ENCODE data around the gene TXNL1. TPM values are rescaled to one million over a fixed set of nuclear protein-coding genes. Genes with fewer than 3 reads are reported as not detected.

TXNL1 gene
- total RNA-seq, 1 experiment from 2014 or later, result 90.4 TPM

DNA sequence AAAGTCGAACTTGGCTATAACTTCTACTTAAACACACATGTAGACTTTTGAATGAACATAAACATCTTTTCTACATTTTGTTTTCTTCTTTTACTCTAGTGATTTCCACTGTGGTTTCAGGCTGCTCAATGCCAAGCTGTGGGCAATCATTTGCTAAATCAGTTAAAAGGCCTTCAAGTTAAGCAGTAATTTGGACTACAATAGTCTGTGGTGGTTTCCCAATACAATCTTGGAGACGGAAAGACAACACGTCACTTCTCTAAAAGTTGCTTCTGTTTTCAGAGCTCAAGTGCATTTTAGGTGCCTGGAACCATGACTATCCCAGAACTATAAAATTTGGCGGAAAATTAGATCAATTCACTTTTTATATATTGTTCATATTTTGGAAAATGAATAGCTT lies 69.4 kb downstream of the TXNL1 start:
- H3T11ph ChIP-seq (ENCODE audit: low read length), result no peak overlapping the region
- H2AK5ac ChIP-seq (ENCODE audit: insufficient read length, low read length), result no peak overlapping the region
- H3K4me1 ChIP-seq (ENCODE audit: insufficient read depth, low read length), result no peaks in the 10 kb centered on the region
- no peak overlapping the region for H3K14ac ChIP-seq (ENCODE audit: insufficient read depth, low read length)
- no peaks in the 10 kb centered on the region for H3K27me3 ChIP-seq (ENCODE audit: insufficient read depth, low read length)
- H3K4me2 ChIP-seq (ENCODE audit: insufficient read depth, insufficient read length, low read length), result no peak overlapping the region
- H3K18ac ChIP-seq (ENCODE audit: insufficient read length, low read depth, low read length), result no peak overlapping the region
- Mint-ChIP-seq H3K36me3 (ENCODE audit: insufficient read depth in 1 of 3, low read depth in 3 of 3) (no peaks in the 10 kb centered on the region), H3K27me3 (ENCODE audit: low read depth) (no peaks in the 10 kb centered on the region; the same call in 1 of the 2 replicates), H3K4me1 (0 out of 4 replicates have a peak, but pooled peaks cover 0 to 3% of the 10 kb centered on the region in 2 experiments), H3K27ac (no peak overlapping the region; a peak in 1 of 7 replicates), H3K4me3 (no peak overlapping the region), H3K9me3 (no peaks in the 10 kb centered on the region)
- DNase-seq, result no peak
- WGBS (ENCODE audit: extremely low coverage, insufficient read length, low lambda C conversion rate), result no CpG with 5 or more reads among the region's 4 CpGs
- no peak overlapping the region for H2BK120ac ChIP-seq (ENCODE audit: low read depth, low read length, poor library complexity, severe bottlenecking)
- H3K23me2 ChIP-seq (ENCODE audit: insufficient read length, low read depth, low read length, poor library complexity, severe bottlenecking), result no peaks in the 10 kb centered on the region
- TF ChIP-seq, protein P1, sequence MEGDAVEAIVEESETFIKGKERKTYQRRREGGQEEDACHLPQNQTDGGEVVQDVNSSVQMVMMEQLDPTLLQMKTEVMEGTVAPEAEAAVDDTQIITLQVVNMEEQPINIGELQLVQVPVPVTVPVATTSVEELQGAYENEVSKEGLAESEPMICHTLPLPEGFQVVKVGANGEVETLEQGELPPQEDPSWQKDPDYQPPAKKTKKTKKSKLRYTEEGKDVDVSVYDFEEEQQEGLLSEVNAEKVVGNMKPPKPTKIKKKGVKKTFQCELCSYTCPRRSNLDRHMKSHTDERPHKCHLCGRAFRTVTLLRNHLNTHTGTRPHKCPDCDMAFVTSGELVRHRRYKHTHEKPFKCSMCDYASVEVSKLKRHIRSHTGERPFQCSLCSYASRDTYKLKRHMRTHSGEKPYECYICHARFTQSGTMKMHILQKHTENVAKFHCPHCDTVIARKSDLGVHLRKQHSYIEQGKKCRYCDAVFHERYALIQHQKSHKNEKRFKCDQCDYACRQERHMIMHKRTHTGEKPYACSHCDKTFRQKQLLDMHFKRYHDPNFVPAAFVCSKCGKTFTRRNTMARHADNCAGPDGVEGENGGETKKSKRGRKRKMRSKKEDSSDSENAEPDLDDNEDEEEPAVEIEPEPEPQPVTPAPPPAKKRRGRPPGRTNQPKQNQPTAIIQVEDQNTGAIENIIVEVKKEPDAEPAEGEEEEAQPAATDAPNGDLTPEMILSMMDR (conservative IDR thresholded peaks at IDR 0.05), result no peak
- no peak overlapping the region for H3K23ac ChIP-seq (ENCODE audit: insufficient read length, low read depth, low read length)
- no peak overlapping the region for H2BK5ac ChIP-seq (ENCODE audit: insufficient read length, low read length)
- no peak overlapping the region for H2BK15ac ChIP-seq (ENCODE audit: low read depth, low read length)
- no peak overlapping the region for H4K8ac ChIP-seq (replicated peaks; ENCODE audit: insufficient read length, low read depth, low read length)
- H4K5ac ChIP-seq (ENCODE audit: insufficient read length, low read depth, low read length), result no peak overlapping the region
- H3K56ac ChIP-seq (ENCODE audit: insufficient read length, low read depth, low read length), result no peak overlapping the region
- no peak overlapping the region for H3K4ac ChIP-seq (ENCODE audit: low read depth, low read length)
- no peaks in the 10 kb centered on the region for H4K20me1 ChIP-seq (ENCODE audit: control insufficient read depth, insufficient read depth, insufficient read length)
- no peaks in the 10 kb centered on the region for H3K9me3 ChIP-seq (ENCODE audit: control insufficient read depth, low read depth, low read length)
- no peak overlapping the region for H3K27ac ChIP-seq (ENCODE audit: insufficient read length, low read depth, low read length)
- no peaks in the 10 kb centered on the region for H3K79me2 ChIP-seq (ENCODE audit: insufficient read depth, low read length)
- no peak overlapping the region for H2AFZ ChIP-seq (ENCODE audit: low read length)
- H3K79me1 ChIP-seq (ENCODE audit: insufficient read depth, low read depth, low read length, poor library complexity, severe bottlenecking), result no peaks in the 10 kb centered on the region
- no peak overlapping the region for H3K9ac ChIP-seq (ENCODE audit: extremely low read depth, insufficient read length, low read length)
- H2BK20ac ChIP-seq (ENCODE audit: low read depth, low read length, poor library complexity, severe bottlenecking), result no peak overlapping the region
- no peak overlapping the region for H4K91ac ChIP-seq (ENCODE audit: insufficient read length, low read depth, low read length)
- H2BK12ac ChIP-seq (ENCODE audit: insufficient read length, low read depth, low read length), result no peak overlapping the region
